GM10266 (cell line): ENCODE results near the gene RHOT2.

Experiments used
- DNase-seq: peaks from one replicate; pipeline ENCODE4 v3.0.0; 2012; ENCODE audit errors: extremely low spot score
- CTCF ChIP-seq: IDR thresholded peaks from 2 replicates; pipeline ENCODE4 v1.5.1; 2012; ENCODE audit warnings: mild to moderate bottlenecking, low read depth; ENCODE audit not compliant: control insufficient read depth, insufficient read depth; ENCODE audit errors: missing control alignments

The RHOT2 gene

GRCh38 chr16:676913-677312 lies 9.0 kb downstream of the RHOT2 start:
- no peak for TF ChIP-seq CTCF
- DNase-seq, result no peak

GRCh38 chr16:677316-678190 lies 9.6 kb downstream of the RHOT2 start:
- no peak for TF ChIP-seq CTCF
- no peak for DNase-seq

GRCh38 chr16:678209-678857 lies 10.4 kb downstream of the RHOT2 start:
- TF ChIP-seq CTCF, result no peak
- DNase-seq, result no peak

- TF ChIP-seq CTCF, result no peak
- DNase-seq, result peak; percentile 73
Observed at GRCh38 chr16:678858-679813, 11.2 kb downstream of the RHOT2 start.

- no peak for TF ChIP-seq CTCF
Observed at GRCh38 chr16:679814-680624, 12.1 kb downstream of the RHOT2 start, which contains the start of gene STUB1. TSS of gene STUB1 (plus strand) at chr16:680410. CDS start at chr16:680526, 116 bp downstream.

GRCh38 chr16:680625-680945 lies 12.7 kb downstream of the RHOT2 start:
- DNase-seq, result no peak
- TF ChIP-seq CTCF, result no peak

More at GRCh38 chr16:679814-680624, 12.1 kb downstream of the RHOT2 start, which contains the start of gene STUB1:
- DNase-seq, result peak; percentile 94
